SK-N-SH (cell line): ENCODE results near the gene IDUA. TPM values are rescaled to one million over a fixed set of nuclear protein-coding genes. Genes with fewer than 3 reads are reported as not detected.

ENCODE experiments used
- CTCF ChIA-PET: fragments of 300-600, 350-600 bp; formaldehyde crosslinking; extraction: SDS; loops from one replicate; lab custom pipeline; 2021; lab: Yijun Ruan, JAX
- POLR2A ChIA-PET: fragments of 350-600 bp; sonication (Branson Sonifier 250); formaldehyde crosslinking; extraction: SDS; loops from one replicate; lab custom pipeline; 2020; ENCODE audit warnings: antibody characterized with exemption, inconsistent platforms; lab: Yijun Ruan, JAX
- DNase-seq: peaks from one replicate; pipeline ENCODE4 v3.0.0; 2012
- H2AFZ ChIP-seq: fragments of 200-600 bp; sonication (generic); 2 replicates; pipeline ENCODE4 v1.8.1; 2016; ENCODE audit warnings: antibody characterized with exemption, mild to moderate bottlenecking, low read depth
- H3F3A ChIP-seq: fragments of 200-600 bp; sonication (generic); replicated peaks from 2 replicates; pipeline ENCODE3; 2016; ENCODE audit warnings: antibody characterized with exemption, mild to moderate bottlenecking; ENCODE audit not compliant: insufficient read depth
- H3K27ac ChIP-seq, 2 experiments: fragments of 200-500 bp in 1 of 2; fragments of 200-600 bp in 1 of 2; sonication (Bioruptor generic) in 1 of 2; sonication (generic), shearing (Covaris generic) in 1 of 2; 2 replicates each; pipeline versions ENCODE4 v1.5.1 to v1.6.1; 2014 to 2016; ENCODE audit warnings: low read depth in 2 of 2, inconsistent platforms in 1 of 2, low read length in 1 of 2, mild to moderate bottlenecking in 1 of 2, mixed read lengths in 1 of 2
- H3K27me3 ChIP-seq: fragments of 200-600 bp; sonication (generic), shearing (Covaris generic); 2 replicates; pipeline ENCODE4 v1.6.1; 2016; ENCODE audit warnings: mixed run types; ENCODE audit not compliant: insufficient read depth
- H3K36me3 ChIP-seq, 2 experiments: fragments of 200-500 bp in 1 of 2; fragments of 200-600 bp in 1 of 2; sonication (Bioruptor generic) in 1 of 2; sonication (generic) in 1 of 2; replicated peaks in 1 of 2; 2 replicates each; pipeline versions ENCODE3 to v1.5.1; 2014 to 2016; ENCODE audit warnings: low read length in 1 of 2, mild to moderate bottlenecking in 1 of 2; ENCODE audit not compliant: insufficient read depth in 2 of 2, control insufficient read depth in 1 of 2
- H3K4me1 ChIP-seq, 2 experiments: fragments of 200-500 bp in 1 of 2; fragments of 200-600 bp in 1 of 2; sonication (Bioruptor generic) in 1 of 2; sonication (generic), shearing (Covaris generic) in 1 of 2; 2 replicates each; pipeline versions ENCODE4 v1.5.1 to v1.6.1; 2014 to 2016; ENCODE audit warnings: low read depth in 1 of 2, low read length in 1 of 2, mixed run types in 1 of 2; ENCODE audit not compliant: insufficient read depth in 2 of 2, control insufficient read depth in 1 of 2
- H3K4me2 ChIP-seq: fragments of 200-600 bp; sonication (generic), shearing (Covaris generic); 2 replicates; pipeline ENCODE4 v1.6.1; 2017; ENCODE audit warnings: mixed run types
- H3K4me3 ChIP-seq, 2 experiments: fragments of 200-500 bp in 1 of 2; fragments of 200-600 bp in 1 of 2; sonication (Bioruptor generic) in 1 of 2; sonication (generic), shearing (Covaris generic) in 1 of 2; 2 replicates each; pipeline versions ENCODE4 v1.5.1 to v1.8.1; 2014 to 2016; ENCODE audit warnings: low read depth in 2 of 2, inconsistent platforms in 1 of 2, low read length in 1 of 2, mild to moderate bottlenecking in 1 of 2, mixed read lengths in 1 of 2, moderate library complexity in 1 of 2
- H3K79me2 ChIP-seq: fragments of 200-600 bp; sonication (generic); 2 replicates; pipeline ENCODE4 v1.8.1; 2017; ENCODE audit warnings: mild to moderate bottlenecking; ENCODE audit not compliant: insufficient read depth
- H3K9ac ChIP-seq: fragments of 200-600 bp; sonication (generic); 2 replicates; pipeline ENCODE4 v1.6.1; 2017; ENCODE audit warnings: mixed run types
- H3K9me2 ChIP-seq: fragments of 200-600 bp; sonication (generic); 2 replicates; pipeline ENCODE4 v1.6.1; 2017; ENCODE audit warnings: mixed run types
- H3K9me3 ChIP-seq: fragments of 200-600 bp; sonication (generic); 2 replicates; pipeline ENCODE4 v1.6.1; 2017; ENCODE audit warnings: mixed run types, mild to moderate bottlenecking, moderate library complexity
- H4K20me1 ChIP-seq: fragments of 200-600 bp; sonication (generic); 2 replicates; pipeline ENCODE4 v1.6.1; 2017; ENCODE audit warnings: mild to moderate bottlenecking, mixed run types; ENCODE audit not compliant: insufficient read depth
- CHD2 ChIP-seq: fragments of 150-350 bp; IDR thresholded peaks from 2 replicates; pipeline ENCODE4 v1.6.1; 2018; ENCODE audit warnings: low read length; ENCODE audit not compliant: partially characterized antibody
- ELF1 ChIP-seq: IDR thresholded peaks from 2 replicates; pipeline ENCODE4 v1.4.0; 2012
- EP300 ChIP-seq, 2 experiments: IDR thresholded peaks; 2 replicates each; pipeline versions ENCODE4 v1.4.0 to v1.6.1; 2012; ENCODE audit warnings: borderline replicate concordance in 1 of 2, low read depth in 1 of 2, low read length in 1 of 2
- FOSL2 ChIP-seq: IDR thresholded peaks from 2 replicates; pipeline ENCODE4 v1.4.0; 2012; ENCODE audit warnings: low read depth, mild to moderate bottlenecking, moderate library complexity, borderline replicate concordance
- GABPA ChIP-seq: IDR thresholded peaks from 2 replicates; pipeline ENCODE4 v1.4.0; 2012; ENCODE audit warnings: low read depth, mild to moderate bottlenecking
- JUND ChIP-seq: IDR thresholded peaks from 2 replicates; pipeline ENCODE4 v1.4.0; 2012
- MEF2A ChIP-seq: IDR thresholded peaks from 2 replicates; pipeline ENCODE4 v1.4.0; 2012; ENCODE audit warnings: low read depth, borderline replicate concordance
- MXI1 ChIP-seq: IDR thresholded peaks from 2 replicates; pipeline ENCODE4 v1.6.1; 2012; ENCODE audit warnings: mild to moderate bottlenecking, low read depth, low read length, improper control_type of control experiment
- NFIC ChIP-seq: IDR thresholded peaks from 2 replicates; pipeline ENCODE4 v1.4.0; 2012; ENCODE audit warnings: borderline replicate concordance
- POLR2AphosphoS5 ChIP-seq: IDR thresholded peaks from 2 replicates; pipeline ENCODE4 v1.6.1; 2012; ENCODE audit warnings: low read depth, low read length
- RAD21 ChIP-seq: IDR thresholded peaks from 2 replicates; pipeline ENCODE4 v1.6.1; 2012; ENCODE audit warnings: mild to moderate bottlenecking, low read length
- RXRA ChIP-seq: IDR thresholded peaks from 2 replicates; pipeline ENCODE4 v1.4.0; 2012; ENCODE audit warnings: low read depth, mild to moderate bottlenecking, borderline replicate concordance
- SIN3A ChIP-seq: IDR thresholded peaks from 2 replicates; pipeline ENCODE4 v1.6.1; 2012; ENCODE audit warnings: low read depth, mild to moderate bottlenecking, low read length, moderate library complexity, borderline replicate concordance
- TAF1 ChIP-seq: IDR thresholded peaks from 2 replicates; pipeline ENCODE4 v1.6.1; 2012; ENCODE audit warnings: low read depth, mild to moderate bottlenecking, low read length, moderate library complexity, borderline replicate concordance
- TCF12 ChIP-seq: IDR thresholded peaks from 2 replicates; pipeline ENCODE4 v1.4.0; 2012
- TEAD4 ChIP-seq: IDR thresholded peaks from 2 replicates; pipeline ENCODE4 v1.4.0; 2012; ENCODE audit warnings: mild to moderate bottlenecking, borderline replicate concordance; ENCODE audit not compliant: insufficient read depth
- USF1 ChIP-seq: IDR thresholded peaks from 2 replicates; pipeline ENCODE4 v1.4.0; 2012; ENCODE audit warnings: low read depth, borderline replicate concordance
- YY1 ChIP-seq: IDR thresholded peaks from 2 replicates; pipeline ENCODE4 v1.4.0; 2012; ENCODE audit warnings: low read depth, mild to moderate bottlenecking
- ZBTB33 ChIP-seq: IDR thresholded peaks from 2 replicates; pipeline ENCODE4 v1.4.0; 2012; ENCODE audit warnings: low read depth, borderline replicate concordance
- WGBS: methylation state at CpG from one replicate; pipeline ENCODE4 v1.1.6; 2017; ENCODE audit warnings: low lambda C conversion rate; 5-methylcytosine and 5-hydroxymethylcytosine counted together
- polyA plus RNA-seq, 3 experiments: library from polyadenylated mRNA; depleted of rRNA; stranded (reverse); fragments of >200 nt; gene quantifications; 2 replicates each; pipeline ENCODE4 v1.2.3, GENCODE V29; 2012
- TF ChIP-seq, protein P1 (sequence below): IDR thresholded peaks from 2 replicates; pipeline ENCODE4; 2012
- TF ChIP-seq, protein P2 (sequence below): fragments of 150-350 bp; IDR thresholded peaks from 2 replicates; pipeline ENCODE4 v1.6.1; 2017; ENCODE audit warnings: antibody characterized with exemption, low read length, low read depth, borderline replicate concordance

The IDUA gene
- polyA plus RNA-seq, 1 of the 3 experiments (the other 2 are of a cell fraction): 24.4 TPM

GRCh38 chr4:982814-983213 is 4.0 kb upstream of the IDUA start:
- H3K9me3 ChIP-seq: no peaks in the 10 kb centered on the region
- CTCF ChIA-PET: no interaction called here
- H3K27ac ChIP-seq: no peak overlapping the region
- H3F3A ChIP-seq: no peaks in the 10 kb centered on the region
- no peak overlapping the region for H3K4me3 ChIP-seq
- no peaks in the 10 kb centered on the region for H4K20me1 ChIP-seq
- H3K9ac ChIP-seq: no peak overlapping the region
- H3K79me2 ChIP-seq: peaks cover 3% of the 10 kb centered on the region
- H2AFZ ChIP-seq: no peak overlapping the region
- no peaks in the 10 kb centered on the region for H3K27me3 ChIP-seq
- no peak for TF ChIP-seq SIN3A
- TF ChIP-seq MEF2A: no peak
- no peak for TF ChIP-seq RXRA
- no peak for TF ChIP-seq NFIC
- no peak for TF ChIP-seq RAD21
- no peak for TF ChIP-seq EP300 (IDR thresholded peaks at IDR 0.05; ENCODE audit: borderline replicate concordance in 1 of 2, low read depth in 1 of 2, low read length in 1 of 2)
- TF ChIP-seq MXI1: no peak
- TF ChIP-seq JUND: no peak
- no peak for TF ChIP-seq GABPA
- TF ChIP-seq, protein P1, sequence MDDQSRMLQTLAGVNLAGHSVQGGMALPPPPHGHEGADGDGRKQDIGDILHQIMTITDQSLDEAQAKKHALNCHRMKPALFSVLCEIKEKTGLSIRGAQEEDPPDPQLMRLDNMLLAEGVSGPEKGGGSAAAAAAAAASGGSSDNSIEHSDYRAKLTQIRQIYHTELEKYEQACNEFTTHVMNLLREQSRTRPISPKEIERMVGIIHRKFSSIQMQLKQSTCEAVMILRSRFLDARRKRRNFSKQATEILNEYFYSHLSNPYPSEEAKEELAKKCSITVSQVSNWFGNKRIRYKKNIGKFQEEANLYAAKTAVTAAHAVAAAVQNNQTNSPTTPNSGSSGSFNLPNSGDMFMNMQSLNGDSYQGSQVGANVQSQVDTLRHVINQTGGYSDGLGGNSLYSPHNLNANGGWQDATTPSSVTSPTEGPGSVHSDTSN: no peak
- no peak for TF ChIP-seq USF1
- TF ChIP-seq TAF1: no peak
- no peak for TF ChIP-seq FOSL2
- no peak for TF ChIP-seq POLR2AphosphoS5
- TF ChIP-seq, all 33 proteins: peak for 0
- POLR2A ChIA-PET: no interaction called here
- H3K4me1 ChIP-seq: peaks cover 11% of the 10 kb centered on the region in 2 experiments; a peak in 2 of 4 replicates
- H3K4me2 ChIP-seq: no peak overlapping the region
- no peak for DNase-seq
- no peaks in the 10 kb centered on the region for H3K9me2 ChIP-seq
- no peaks in the 10 kb centered on the region for H3K36me3 ChIP-seq
- 93% methylated on average over 15 of the region's 15 CpGs for WGBS

- CTCF ChIA-PET: no interaction called here
- H3K9ac ChIP-seq: no peak overlapping the region
- no peaks in the 10 kb centered on the region for H3K9me2 ChIP-seq
- no peaks in the 10 kb centered on the region for H3K27me3 ChIP-seq
- H3K27ac ChIP-seq: no peak overlapping the region
- no peaks in the 10 kb centered on the region for H3F3A ChIP-seq
- WGBS: 94% methylated on average over 15 of the region's 15 CpGs
- no peaks in the 10 kb centered on the region for H3K36me3 ChIP-seq
- H3K79me2 ChIP-seq: peaks cover 7% of the 10 kb centered on the region
- TF ChIP-seq RXRA (no peak), RAD21 (no peak), CHD2 (no peak), ELF1 (no peak), MXI1 (no peak), ZBTB33 (no peak), TCF12 (no peak), TAF1 (no peak), FOSL2 (no peak), TEAD4 (no peak), YY1 (no peak), POLR2AphosphoS5 (no peak)
- TF ChIP-seq, protein P2, sequence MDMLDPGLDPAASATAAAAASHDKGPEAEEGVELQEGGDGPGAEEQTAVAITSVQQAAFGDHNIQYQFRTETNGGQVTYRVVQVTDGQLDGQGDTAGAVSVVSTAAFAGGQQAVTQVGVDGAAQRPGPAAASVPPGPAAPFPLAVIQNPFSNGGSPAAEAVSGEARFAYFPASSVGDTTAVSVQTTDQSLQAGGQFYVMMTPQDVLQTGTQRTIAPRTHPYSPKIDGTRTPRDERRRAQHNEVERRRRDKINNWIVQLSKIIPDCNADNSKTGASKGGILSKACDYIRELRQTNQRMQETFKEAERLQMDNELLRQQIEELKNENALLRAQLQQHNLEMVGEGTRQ: no peak
- TF ChIP-seq, all 33 proteins: peak for 0
- Histone ChIP-seq H2AFZ (no peak overlapping the region), H3K4me3 (no peak overlapping the region), H3K9me3 (no peaks in the 10 kb centered on the region), H3K4me1 (peaks cover 10 to 17% of the 10 kb centered on the region in 2 experiments; a peak in 1 of 4 replicates), H3K4me2 (no peak overlapping the region), H4K20me1 (no peaks in the 10 kb centered on the region)
- POLR2A ChIA-PET: no interaction called here
- no peak for DNase-seq
Measured at GRCh38 chr4:984336-985054, 2.3 kb upstream of the IDUA start.
